Cortex of kidney (tissue), 1 donor: ENCODE measurements around the gene WWC2.

Experiments
- DNase-seq: peaks from one replicate; lab custom pipeline; 2025; lab: John Stamatoyannopoulos, UW

WWC2 gene

GRCh38 chr4:183354219-183354618 is 255.2 kb downstream of the WWC2 start:
- DNase-seq, result no peak

GRCh38 chr4:183355405-183355804 is 256.3 kb downstream of the WWC2 start:
- no peak for DNase-seq

- no peak for DNase-seq
Observed at GRCh38 chr4:183356173-183356830, 257.2 kb downstream of the WWC2 start.

GRCh38 chr4:183356931-183357675 is 258.0 kb downstream of the WWC2 start:
- DNase-seq, result no peak

- no peak for DNase-seq
Observed at GRCh38 chr4:183358215-183358755, 259.2 kb downstream of the WWC2 start.

- no peak for DNase-seq
Observed at GRCh38 chr4:183360161-183360919, 261.3 kb downstream of the WWC2 start.

- no peak for DNase-seq
Observed at GRCh38 chr4:183362036-183362435, 263.0 kb downstream of the WWC2 start.

- DNase-seq, result no peak
Observed at GRCh38 chr4:183362916-183363542, 264.0 kb downstream of the WWC2 start.

- DNase-seq, result no peak
Observed at GRCh38 chr4:183364025-183364424, 265.0 kb downstream of the WWC2 start.

GRCh38 chr4:183366206-183366835 is 267.3 kb downstream of the WWC2 start:
- no peak for DNase-seq

GRCh38 chr4:183369073-183369472 is 270.0 kb downstream of the WWC2 start:
- DNase-seq, result no peak
